Breast epithelium (tissue), 3 donors: Measurements from ENCODE around the gene OMA1.

Experiments
- POLR2AphosphoS5 ChIP-seq, 3 donors: sonication (generic); formaldehyde crosslinking; IDR thresholded peaks; one replicate each; pipeline ENCODE4 v1.6.1; 2017; ENCODE audit warnings: antibody characterized with exemption in 3 of 3
- TF ChIP-seq, protein P1 (sequence below), 3 donors: fragments of 450-650 bp; IDR thresholded peaks; one replicate each; pipeline ENCODE4 v1.5.1; 2016 to 2017; ENCODE audit warnings: antibody characterized with exemption in 3 of 3, mild to moderate bottlenecking in 3 of 3, moderate library complexity in 3 of 3

DNA sequence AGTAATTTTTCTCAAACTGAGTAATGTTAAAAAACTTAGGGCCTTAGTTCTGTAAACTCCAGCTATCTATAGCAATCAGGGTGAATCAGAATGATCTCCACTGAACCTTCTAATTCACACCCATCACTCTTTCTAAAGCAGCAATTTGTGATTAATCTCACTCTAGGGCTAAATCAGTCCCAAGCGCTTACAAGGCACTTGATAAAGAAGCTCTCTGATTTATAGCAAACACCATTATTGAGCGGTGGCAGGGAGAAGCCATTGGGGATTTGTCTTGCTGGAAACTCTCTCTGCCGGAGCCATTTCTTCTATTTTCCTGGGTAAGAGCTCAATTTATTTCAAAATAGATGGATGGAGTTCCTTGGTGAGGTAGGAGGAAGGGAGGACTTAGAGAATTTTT is 77.0 kb downstream of the OMA1 start:
- TF ChIP-seq, protein P1, sequence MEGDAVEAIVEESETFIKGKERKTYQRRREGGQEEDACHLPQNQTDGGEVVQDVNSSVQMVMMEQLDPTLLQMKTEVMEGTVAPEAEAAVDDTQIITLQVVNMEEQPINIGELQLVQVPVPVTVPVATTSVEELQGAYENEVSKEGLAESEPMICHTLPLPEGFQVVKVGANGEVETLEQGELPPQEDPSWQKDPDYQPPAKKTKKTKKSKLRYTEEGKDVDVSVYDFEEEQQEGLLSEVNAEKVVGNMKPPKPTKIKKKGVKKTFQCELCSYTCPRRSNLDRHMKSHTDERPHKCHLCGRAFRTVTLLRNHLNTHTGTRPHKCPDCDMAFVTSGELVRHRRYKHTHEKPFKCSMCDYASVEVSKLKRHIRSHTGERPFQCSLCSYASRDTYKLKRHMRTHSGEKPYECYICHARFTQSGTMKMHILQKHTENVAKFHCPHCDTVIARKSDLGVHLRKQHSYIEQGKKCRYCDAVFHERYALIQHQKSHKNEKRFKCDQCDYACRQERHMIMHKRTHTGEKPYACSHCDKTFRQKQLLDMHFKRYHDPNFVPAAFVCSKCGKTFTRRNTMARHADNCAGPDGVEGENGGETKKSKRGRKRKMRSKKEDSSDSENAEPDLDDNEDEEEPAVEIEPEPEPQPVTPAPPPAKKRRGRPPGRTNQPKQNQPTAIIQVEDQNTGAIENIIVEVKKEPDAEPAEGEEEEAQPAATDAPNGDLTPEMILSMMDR (IDR thresholded peaks at IDR 0.05) = no peak
- TF ChIP-seq POLR2AphosphoS5 (IDR thresholded peaks at IDR 0.05) = no peak
